Kidney epithelial cell (primary cell): ENCODE results near the gene XDH. TPM values are rescaled to one million over a fixed set of nuclear protein-coding genes. Genes with fewer than 3 reads are reported as not detected.

ENCODE experiments used
- DNase-seq: peaks from one replicate; pipeline ENCODE4 v3.0.0-alpha.2; 2010; ENCODE audit warnings: low read depth
- H3K27me3 ChIP-seq: 2 replicates; pipeline ENCODE4 v1.6.0; 2011; ENCODE audit warnings: low read length; ENCODE audit not compliant: control insufficient read depth, insufficient read depth
- H3K36me3 ChIP-seq: 2 replicates; pipeline ENCODE4 v1.5.1; 2011; ENCODE audit warnings: low read length; ENCODE audit not compliant: control insufficient read depth, insufficient read depth
- H3K4me3 ChIP-seq: 2 replicates; pipeline ENCODE4 v1.5.1; 2011; ENCODE audit warnings: low read depth, mild to moderate bottlenecking, control low read depth, low read length
- total RNA-seq: library from RNA; depleted of rRNA; stranded (reverse); fragments of >200 nt; gene quantifications from 2 replicates; pipeline ENCODE4 v1.2.3, GENCODE V29; 2015
- TF ChIP-seq, protein P1 (sequence below): IDR thresholded peaks from 2 replicates; pipeline ENCODE4 v1.5.1; 2011; ENCODE audit warnings: mild to moderate bottlenecking, moderate library complexity, low read length, control low read depth, inconsistent platforms; ENCODE audit not compliant: insufficient read depth, poor library complexity, severe bottlenecking

The XDH gene
- total RNA-seq, 1 donor from 2014 or later, result 4.4 TPM

DNA sequence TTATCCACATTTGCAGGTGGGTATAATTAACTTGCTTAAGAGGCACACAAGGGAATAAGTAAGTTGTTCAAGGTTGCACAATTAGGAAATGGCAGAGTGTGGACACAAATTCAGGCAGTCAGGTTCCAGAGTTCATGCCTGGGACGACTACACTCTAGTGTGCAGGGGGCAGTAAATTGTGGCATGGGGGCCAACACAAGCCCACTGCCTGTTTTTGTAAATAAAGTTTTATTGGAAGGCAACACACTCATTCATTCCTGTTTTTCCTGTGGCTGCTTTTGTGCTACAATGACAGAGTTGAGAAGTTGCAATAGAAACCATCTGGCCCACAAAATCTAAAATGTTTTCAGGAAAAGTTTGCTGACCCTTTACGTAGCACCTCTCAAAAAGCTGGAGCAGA, 41.4 kb downstream of the XDH start:
- no peak overlapping the region for H3K4me3 ChIP-seq
- no peaks in the 10 kb centered on the region for H3K36me3 ChIP-seq
- no peak for DNase-seq
- no peaks in the 10 kb centered on the region for H3K27me3 ChIP-seq
- TF ChIP-seq, protein P1, sequence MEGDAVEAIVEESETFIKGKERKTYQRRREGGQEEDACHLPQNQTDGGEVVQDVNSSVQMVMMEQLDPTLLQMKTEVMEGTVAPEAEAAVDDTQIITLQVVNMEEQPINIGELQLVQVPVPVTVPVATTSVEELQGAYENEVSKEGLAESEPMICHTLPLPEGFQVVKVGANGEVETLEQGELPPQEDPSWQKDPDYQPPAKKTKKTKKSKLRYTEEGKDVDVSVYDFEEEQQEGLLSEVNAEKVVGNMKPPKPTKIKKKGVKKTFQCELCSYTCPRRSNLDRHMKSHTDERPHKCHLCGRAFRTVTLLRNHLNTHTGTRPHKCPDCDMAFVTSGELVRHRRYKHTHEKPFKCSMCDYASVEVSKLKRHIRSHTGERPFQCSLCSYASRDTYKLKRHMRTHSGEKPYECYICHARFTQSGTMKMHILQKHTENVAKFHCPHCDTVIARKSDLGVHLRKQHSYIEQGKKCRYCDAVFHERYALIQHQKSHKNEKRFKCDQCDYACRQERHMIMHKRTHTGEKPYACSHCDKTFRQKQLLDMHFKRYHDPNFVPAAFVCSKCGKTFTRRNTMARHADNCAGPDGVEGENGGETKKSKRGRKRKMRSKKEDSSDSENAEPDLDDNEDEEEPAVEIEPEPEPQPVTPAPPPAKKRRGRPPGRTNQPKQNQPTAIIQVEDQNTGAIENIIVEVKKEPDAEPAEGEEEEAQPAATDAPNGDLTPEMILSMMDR, result no peak

DNA sequence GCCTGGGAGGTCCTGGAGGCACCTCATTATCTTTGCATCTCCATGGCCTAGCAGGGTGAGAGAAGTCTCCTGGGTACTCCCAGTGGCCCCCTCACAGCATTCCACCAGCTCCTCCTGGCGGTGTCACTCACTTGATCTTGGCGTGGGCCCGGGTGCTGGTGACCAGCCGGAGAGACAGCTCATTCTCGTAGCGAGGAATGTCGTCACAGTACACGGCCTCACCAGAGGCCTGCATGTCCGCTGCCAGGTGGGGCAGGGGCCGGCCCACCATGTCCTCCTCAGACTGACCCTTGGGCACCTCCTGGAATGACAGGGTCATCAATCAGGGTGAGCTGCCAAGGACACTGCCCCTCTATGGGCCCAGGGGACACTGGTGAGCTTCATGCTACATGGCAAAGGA, 42.4 kb downstream of the XDH start:
- H3K4me3 ChIP-seq, result no peak overlapping the region
- DNase-seq, result no peak
- no peaks in the 10 kb centered on the region for H3K36me3 ChIP-seq
- TF ChIP-seq, protein P1, result no peak
- no peaks in the 10 kb centered on the region for H3K27me3 ChIP-seq

DNA sequence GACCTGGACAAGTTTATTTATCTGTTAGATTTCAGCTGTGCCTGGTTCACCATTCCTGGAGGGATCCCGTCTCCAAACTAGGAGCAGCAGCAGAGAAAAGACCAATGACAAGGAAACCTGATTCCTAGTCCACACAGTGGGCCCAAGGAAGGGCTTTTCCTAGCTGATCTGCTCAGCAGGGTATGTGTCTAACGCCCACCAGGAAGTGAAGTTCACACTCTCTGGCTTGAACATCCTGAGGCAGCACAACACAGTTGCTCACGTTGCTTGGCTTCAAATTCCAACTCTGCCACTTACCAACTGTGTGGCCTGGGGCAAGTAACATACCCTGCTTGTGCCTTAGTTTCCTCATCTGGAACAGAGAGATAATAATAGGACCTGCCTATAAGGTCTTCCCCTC, 42.9 kb downstream of the XDH start:
- TF ChIP-seq, protein P1, result no peak
- DNase-seq, result no peak
- Histone ChIP-seq H3K4me3 (no peak overlapping the region), H3K27me3 (no peaks in the 10 kb centered on the region), H3K36me3 (no peaks in the 10 kb centered on the region)

DNA sequence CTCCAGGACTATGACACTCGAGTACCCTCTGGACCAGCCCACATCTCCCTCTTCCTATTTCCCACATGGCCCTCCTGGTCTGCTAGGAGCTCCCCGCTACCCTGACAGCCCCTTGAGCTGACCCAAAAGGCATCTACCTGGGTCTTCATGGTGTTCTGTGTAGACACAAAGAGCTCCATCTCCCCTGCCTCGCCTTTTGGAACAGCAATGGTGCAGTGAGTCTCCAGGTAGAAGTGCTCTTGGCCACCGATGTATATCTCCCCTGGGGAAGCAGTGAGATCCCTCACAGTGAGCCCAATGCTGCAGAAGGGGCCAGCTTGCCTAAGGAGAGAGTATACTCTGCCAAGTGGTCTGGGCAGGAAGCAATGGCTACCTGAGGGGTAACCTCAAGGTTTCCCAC, 47.8 kb downstream of the XDH start:
- TF ChIP-seq, protein P1, result no peak
- H3K4me3 ChIP-seq, result no peak overlapping the region
- no peaks in the 10 kb centered on the region for H3K27me3 ChIP-seq
- H3K36me3 ChIP-seq, result no peaks in the 10 kb centered on the region
- DNase-seq, result no peak

DNA sequence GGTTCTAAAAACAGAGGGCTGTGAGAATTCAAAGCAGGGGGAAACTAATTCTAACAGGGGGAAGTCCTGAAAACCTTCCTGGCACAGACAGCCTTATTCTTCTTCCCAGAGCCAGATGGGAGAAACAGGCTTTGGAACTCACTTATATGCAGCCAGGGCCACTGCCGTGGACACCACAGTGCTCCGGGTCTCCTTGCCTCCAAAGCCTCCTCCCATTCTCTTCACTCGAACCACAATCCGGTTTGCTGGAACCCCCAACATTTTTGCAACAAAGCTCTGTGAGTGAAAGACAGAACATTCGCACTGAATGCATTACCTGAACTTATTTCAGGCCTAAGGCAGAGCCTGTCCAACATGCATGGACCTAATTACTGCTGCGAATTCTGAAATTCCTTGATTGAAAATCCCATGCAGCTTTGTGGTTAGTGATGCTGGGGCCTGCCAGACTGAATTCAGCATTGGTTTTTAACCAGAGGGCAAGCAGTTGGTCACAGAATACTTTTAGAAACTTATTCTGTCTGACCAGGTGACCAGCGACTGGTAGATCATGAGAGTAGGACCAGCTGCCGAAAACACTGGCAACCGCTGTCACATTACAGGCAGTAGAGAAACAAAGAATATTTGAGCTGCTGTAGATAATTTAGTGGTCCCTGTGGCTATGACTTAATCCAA, 48.6 kb downstream of the XDH start:
- Histone ChIP-seq H3K27me3 (no peaks in the 10 kb centered on the region), H3K36me3 (no peaks in the 10 kb centered on the region), H3K4me3 (no peak overlapping the region)
- no peak for DNase-seq
- TF ChIP-seq, protein P1, result no peak

DNA sequence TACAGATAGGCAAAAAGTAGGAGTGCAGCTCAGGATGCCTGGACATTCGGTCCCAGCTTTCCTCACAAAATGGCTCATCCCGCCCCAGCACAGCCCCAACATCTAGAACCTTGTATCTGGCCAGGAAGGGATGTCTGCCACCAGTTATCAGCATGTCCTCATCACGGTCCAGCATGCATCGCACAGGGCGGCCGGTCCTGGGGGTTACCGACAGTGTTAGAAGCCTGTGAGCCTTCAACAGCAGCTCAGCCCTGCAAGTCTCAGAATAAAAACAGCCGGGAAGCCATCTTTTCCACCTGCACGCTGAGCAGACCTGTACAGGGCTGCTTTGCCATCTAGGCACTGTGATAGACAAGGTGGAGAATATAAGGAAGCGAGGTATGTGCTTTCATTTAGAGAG, 49.2 kb downstream of the XDH start:
- H3K36me3 ChIP-seq, result no peaks in the 10 kb centered on the region

More for the DNA sequence above, 49.2 kb downstream of the XDH start:
- Histone ChIP-seq H3K27me3 (no peaks in the 10 kb centered on the region), H3K4me3 (no peak overlapping the region)
- TF ChIP-seq, protein P1, result no peak
- DNase-seq, result no peak
